ENCODE results near the gene WFDC10A. TPM values are rescaled to one million over a fixed set of nuclear protein-coding genes. Genes with fewer than 3 reads are reported as not detected.
"Not testable (repeated sequence)": the region's sequence is repeated elsewhere in the genome, so short reads cannot be mapped to it uniquely, and the experiment has no call there.

WFDC10A gene
- total and polyA plus RNA-seq, 2 donors (not counting 1 experiment from before 2014, with no cell fraction given): not detected

GRCh38 chr20:45649312-45649863 lies 19.8 kb downstream of the WFDC10A start:
- peaks cover 0 to 6% (median 0%) of the 10 kb centered on the region in 3 donors for H3K9me3 ChIP-seq (ENCODE audit: control extremely low read depth in 1 of 3, control insufficient read depth in 2 of 3, insufficient read depth in 1 of 3, low read length in 2 of 3)
- H2AFZ ChIP-seq (ENCODE audit: insufficient read depth, low read depth, low read length, poor library complexity, severe bottlenecking): no peak overlapping the region
- no peak overlapping the region for H3K4me3 ChIP-seq (ENCODE audit: control extremely low read depth in 1 of 5, extremely low read depth in 1 of 5, insufficient read depth in 1 of 5, low read depth in 2 of 5, low read length in 4 of 5)
- H4K20me1 ChIP-seq (ENCODE audit: control insufficient read depth, insufficient read depth, low read length, poor library complexity, severe bottlenecking): no peaks in the 10 kb centered on the region
- H3K4me1 ChIP-seq (ENCODE audit: control insufficient read depth in 2 of 2, insufficient read depth in 2 of 2, low read length in 2 of 2): no peaks in the 10 kb centered on the region
- DNase-seq: no peak
- H3K4me3 Mint-ChIP-seq: no peak overlapping the region
- TF ChIP-seq, protein P1, sequence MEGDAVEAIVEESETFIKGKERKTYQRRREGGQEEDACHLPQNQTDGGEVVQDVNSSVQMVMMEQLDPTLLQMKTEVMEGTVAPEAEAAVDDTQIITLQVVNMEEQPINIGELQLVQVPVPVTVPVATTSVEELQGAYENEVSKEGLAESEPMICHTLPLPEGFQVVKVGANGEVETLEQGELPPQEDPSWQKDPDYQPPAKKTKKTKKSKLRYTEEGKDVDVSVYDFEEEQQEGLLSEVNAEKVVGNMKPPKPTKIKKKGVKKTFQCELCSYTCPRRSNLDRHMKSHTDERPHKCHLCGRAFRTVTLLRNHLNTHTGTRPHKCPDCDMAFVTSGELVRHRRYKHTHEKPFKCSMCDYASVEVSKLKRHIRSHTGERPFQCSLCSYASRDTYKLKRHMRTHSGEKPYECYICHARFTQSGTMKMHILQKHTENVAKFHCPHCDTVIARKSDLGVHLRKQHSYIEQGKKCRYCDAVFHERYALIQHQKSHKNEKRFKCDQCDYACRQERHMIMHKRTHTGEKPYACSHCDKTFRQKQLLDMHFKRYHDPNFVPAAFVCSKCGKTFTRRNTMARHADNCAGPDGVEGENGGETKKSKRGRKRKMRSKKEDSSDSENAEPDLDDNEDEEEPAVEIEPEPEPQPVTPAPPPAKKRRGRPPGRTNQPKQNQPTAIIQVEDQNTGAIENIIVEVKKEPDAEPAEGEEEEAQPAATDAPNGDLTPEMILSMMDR (IDR thresholded peaks at IDR 0.05): no peak
- no peak for TF ChIP-seq EZH2 (IDR thresholded peaks at IDR 0.05; ENCODE audit: borderline replicate concordance, insufficient read depth, low read depth, low read length, poor library complexity, severe bottlenecking)
- no peaks in the 10 kb centered on the region for H3K79me2 ChIP-seq (ENCODE audit: control insufficient read depth, insufficient read depth, low read length)
- 90% methylated on average over 4 of the region's 6 CpGs for WGBS (ENCODE audit: insufficient coverage)
- H3K27ac Mint-ChIP-seq: no peak overlapping the region
- no peak overlapping the region for H3K9ac ChIP-seq (ENCODE audit: low read length)
- no peak for ATAC-seq (ENCODE audit: low read depth)
- H3K9me3 Mint-ChIP-seq (ENCODE audit: insufficient read depth): no peaks in the 10 kb centered on the region
- H3K36me3 ChIP-seq (replicated peaks in 1 of 2; ENCODE audit: control extremely low read depth in 1 of 2, control insufficient read depth in 1 of 2, extremely low read depth in 1 of 2, insufficient read depth in 2 of 2, low read length in 1 of 2): no peaks in the 10 kb centered on the region
- no peaks in the 10 kb centered on the region for H3K4me1 Mint-ChIP-seq
- no peak overlapping the region for H3K4me2 ChIP-seq (replicated peaks; ENCODE audit: low read depth, low read length, poor library complexity, severe bottlenecking)
- ChIA-PET CTCF (interaction anchor here (1.4 kb wide), 1 partner anchor 20 kb away, joined by 3 read pairs; the partner anchor contains the start of gene WFDC10A), POLR2A (no interaction called here)
- peaks cover 13% of the 10 kb centered on the region for H3K27me3 Mint-ChIP-seq
- intact Hi-C loops (cut with micrococcal nuclease): no loop called here
- no peaks in the 10 kb centered on the region for H3K27me3 ChIP-seq (replicated peaks in 1 of 4; ENCODE audit: control extremely low read depth in 1 of 4, control insufficient read depth in 3 of 4, insufficient read depth in 4 of 4, low read length in 3 of 4)
- no peak overlapping the region for H3K27ac ChIP-seq (ENCODE audit: low read length in 2 of 2)

DNA sequence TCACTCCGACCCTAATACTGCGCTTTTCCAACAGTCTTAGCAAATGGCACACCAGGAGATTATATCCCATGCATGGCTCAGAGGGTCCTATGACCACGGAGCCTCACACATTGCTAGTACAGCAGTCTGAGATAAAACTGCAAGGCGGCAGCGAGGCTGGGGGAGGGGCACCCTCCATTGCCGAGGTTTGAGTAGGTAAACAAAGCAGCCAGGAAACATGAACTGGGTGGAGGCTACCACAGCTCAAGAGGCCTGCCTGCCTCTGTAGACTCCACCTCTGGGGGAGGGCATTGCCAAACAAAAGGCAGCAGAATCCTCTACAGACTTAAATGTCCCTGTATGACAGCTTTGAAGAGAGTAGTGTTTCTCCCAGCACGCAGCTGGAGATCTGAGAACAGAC lies 22.2 kb downstream of the WFDC10A start:
- H3K27me3 Mint-ChIP-seq; H3K9me3 Mint-ChIP-seq (ENCODE audit: insufficient read depth): not testable (repeated sequence)

DNA sequence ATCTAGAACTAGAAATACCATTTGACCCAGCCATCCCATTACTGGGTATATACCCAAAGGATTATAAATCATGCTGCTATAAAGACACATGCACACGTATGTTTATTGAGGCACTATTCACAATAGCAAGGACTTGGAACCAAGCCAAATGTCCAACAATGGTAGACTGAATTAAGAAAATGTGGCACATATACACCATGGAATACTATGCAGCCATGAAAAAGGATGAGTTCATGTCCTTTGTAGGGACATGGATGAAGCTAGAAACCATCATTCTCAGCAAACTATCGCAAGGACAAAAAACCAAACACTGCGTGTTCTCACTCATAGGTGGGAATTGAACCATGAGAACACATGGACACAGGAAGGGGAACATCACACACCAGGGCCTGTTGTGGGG lies 27.5 kb downstream of the WFDC10A start:
- H3K9me3 ChIP-seq (ENCODE audit: control extremely low read depth in 1 of 3, control insufficient read depth in 2 of 3, insufficient read depth in 1 of 3, low read length in 2 of 3); intact Hi-C loops (cut with micrococcal nuclease); H3K79me2 ChIP-seq (ENCODE audit: control insufficient read depth, insufficient read depth, low read length); H3K9me3 Mint-ChIP-seq (ENCODE audit: insufficient read depth); H3K4me1 Mint-ChIP-seq; H3K4me3 ChIP-seq (ENCODE audit: control extremely low read depth in 1 of 5, extremely low read depth in 1 of 5, insufficient read depth in 1 of 5, low read depth in 2 of 5, low read length in 4 of 5); H4K20me1 ChIP-seq (ENCODE audit: control insufficient read depth, insufficient read depth, low read length, poor library complexity, severe bottlenecking); ATAC-seq (ENCODE audit: low read depth); H3K27ac Mint-ChIP-seq; H3K4me1 ChIP-seq (ENCODE audit: control insufficient read depth in 2 of 2, insufficient read depth in 2 of 2, low read length in 2 of 2); H3K27me3 ChIP-seq (replicated peaks in 1 of 4; ENCODE audit: control extremely low read depth in 1 of 4, control insufficient read depth in 3 of 4, insufficient read depth in 4 of 4, low read length in 3 of 4); H2AFZ ChIP-seq (ENCODE audit: insufficient read depth, low read depth, low read length, poor library complexity, severe bottlenecking); CTCF ChIA-PET; H3K4me3 Mint-ChIP-seq; H3K27me3 Mint-ChIP-seq; H3K4me2 ChIP-seq (replicated peaks; ENCODE audit: low read depth, low read length, poor library complexity, severe bottlenecking); H3K9ac ChIP-seq (ENCODE audit: low read length); POLR2A ChIA-PET; H3K36me3 ChIP-seq (replicated peaks in 1 of 2; ENCODE audit: control extremely low read depth in 1 of 2, control insufficient read depth in 1 of 2, extremely low read depth in 1 of 2, insufficient read depth in 2 of 2, low read length in 1 of 2); H3K27ac ChIP-seq (ENCODE audit: low read length in 2 of 2); DNase-seq: not testable (repeated sequence)
- WGBS (ENCODE audit: insufficient coverage): no CpG with 5 or more reads among the region's 3 CpGs

More for the DNA sequence above, 22.2 kb downstream of the WFDC10A start:
- POLR2A ChIA-PET; CTCF ChIA-PET; H3K27ac Mint-ChIP-seq; H3K9ac ChIP-seq (ENCODE audit: low read length); H3K4me2 ChIP-seq (replicated peaks; ENCODE audit: low read depth, low read length, poor library complexity, severe bottlenecking); H3K4me1 Mint-ChIP-seq; intact Hi-C loops (cut with micrococcal nuclease); H3K4me3 Mint-ChIP-seq; H4K20me1 ChIP-seq (ENCODE audit: control insufficient read depth, insufficient read depth, low read length, poor library complexity, severe bottlenecking); H3K4me3 ChIP-seq (ENCODE audit: control extremely low read depth in 1 of 5, extremely low read depth in 1 of 5, insufficient read depth in 1 of 5, low read depth in 2 of 5, low read length in 4 of 5); H3K79me2 ChIP-seq (ENCODE audit: control insufficient read depth, insufficient read depth, low read length); ATAC-seq (ENCODE audit: low read depth); H3K27ac ChIP-seq (ENCODE audit: low read length in 2 of 2); H3K9me3 ChIP-seq (ENCODE audit: control extremely low read depth in 1 of 3, control insufficient read depth in 2 of 3, insufficient read depth in 1 of 3, low read length in 2 of 3); H3K27me3 ChIP-seq (replicated peaks in 1 of 4; ENCODE audit: control extremely low read depth in 1 of 4, control insufficient read depth in 3 of 4, insufficient read depth in 4 of 4, low read length in 3 of 4); DNase-seq; H3K36me3 ChIP-seq (replicated peaks in 1 of 2; ENCODE audit: control extremely low read depth in 1 of 2, control insufficient read depth in 1 of 2, extremely low read depth in 1 of 2, insufficient read depth in 2 of 2, low read length in 1 of 2); H3K4me1 ChIP-seq (ENCODE audit: control insufficient read depth in 2 of 2, insufficient read depth in 2 of 2, low read length in 2 of 2); H2AFZ ChIP-seq (ENCODE audit: insufficient read depth, low read depth, low read length, poor library complexity, severe bottlenecking): not testable (repeated sequence)
- WGBS (ENCODE audit: insufficient coverage): 75% methylated on average over 5 of the region's 7 CpGs

All from B cell (primary cell).